ENCODE measurements around the gene PPM1H.

PPM1H gene

DNA sequence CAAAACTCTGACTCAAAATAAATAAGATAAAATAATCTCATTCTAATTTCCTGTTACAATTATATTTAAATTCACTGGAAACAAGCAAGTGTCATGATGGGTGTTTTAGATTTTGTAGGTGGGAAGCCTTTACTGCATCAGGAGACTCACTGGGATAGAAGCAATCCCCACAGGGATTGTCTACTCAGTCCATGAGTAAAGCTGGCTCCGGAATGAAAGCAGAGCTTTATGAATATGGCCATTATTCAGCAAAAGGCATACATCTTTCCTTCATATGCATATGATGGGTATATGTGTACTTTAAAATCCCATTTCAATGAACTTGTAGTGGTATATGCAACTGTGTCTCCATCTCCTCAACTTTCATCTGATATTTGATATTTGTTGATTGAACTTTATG lies 25.4 kb upstream of the PPM1H start:
- H3K4me3 ChIP-seq (replicated peaks; ENCODE audit: low read depth, low read length), result no peak overlapping the region
- TF ChIP-seq, protein P1, sequence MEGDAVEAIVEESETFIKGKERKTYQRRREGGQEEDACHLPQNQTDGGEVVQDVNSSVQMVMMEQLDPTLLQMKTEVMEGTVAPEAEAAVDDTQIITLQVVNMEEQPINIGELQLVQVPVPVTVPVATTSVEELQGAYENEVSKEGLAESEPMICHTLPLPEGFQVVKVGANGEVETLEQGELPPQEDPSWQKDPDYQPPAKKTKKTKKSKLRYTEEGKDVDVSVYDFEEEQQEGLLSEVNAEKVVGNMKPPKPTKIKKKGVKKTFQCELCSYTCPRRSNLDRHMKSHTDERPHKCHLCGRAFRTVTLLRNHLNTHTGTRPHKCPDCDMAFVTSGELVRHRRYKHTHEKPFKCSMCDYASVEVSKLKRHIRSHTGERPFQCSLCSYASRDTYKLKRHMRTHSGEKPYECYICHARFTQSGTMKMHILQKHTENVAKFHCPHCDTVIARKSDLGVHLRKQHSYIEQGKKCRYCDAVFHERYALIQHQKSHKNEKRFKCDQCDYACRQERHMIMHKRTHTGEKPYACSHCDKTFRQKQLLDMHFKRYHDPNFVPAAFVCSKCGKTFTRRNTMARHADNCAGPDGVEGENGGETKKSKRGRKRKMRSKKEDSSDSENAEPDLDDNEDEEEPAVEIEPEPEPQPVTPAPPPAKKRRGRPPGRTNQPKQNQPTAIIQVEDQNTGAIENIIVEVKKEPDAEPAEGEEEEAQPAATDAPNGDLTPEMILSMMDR (IDR thresholded peaks at IDR 0.05; ENCODE audit: low read length, missing control alignments), result no peak
- DNase-seq (ENCODE audit: low read depth), result no peak

DNA sequence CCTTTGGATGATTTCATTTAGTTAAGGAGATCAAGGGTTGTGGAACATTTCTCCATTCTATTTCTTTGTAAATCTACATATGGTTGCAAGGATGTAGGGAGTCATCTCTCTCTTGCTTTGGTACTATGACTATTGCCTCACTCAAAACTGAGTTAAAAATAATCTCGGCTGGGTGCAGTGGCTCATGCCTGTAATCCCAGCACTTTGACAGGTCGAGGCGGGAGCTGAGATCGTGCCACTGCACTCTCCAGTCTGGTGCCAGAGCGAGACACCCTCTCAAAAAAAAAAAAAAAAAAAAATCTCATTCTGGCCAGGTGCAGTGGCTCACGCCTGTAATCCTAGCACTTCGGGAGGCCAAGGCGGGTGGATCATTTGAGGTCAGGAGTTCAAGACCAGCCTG lies 24.8 kb upstream of the PPM1H start:
- DNase-seq (ENCODE audit: low read depth), result no peak
- TF ChIP-seq, protein P1 (IDR thresholded peaks at IDR 0.05; ENCODE audit: low read length, missing control alignments), result no peak
- no peak overlapping the region for H3K4me3 ChIP-seq (replicated peaks; ENCODE audit: low read depth, low read length)

DNA sequence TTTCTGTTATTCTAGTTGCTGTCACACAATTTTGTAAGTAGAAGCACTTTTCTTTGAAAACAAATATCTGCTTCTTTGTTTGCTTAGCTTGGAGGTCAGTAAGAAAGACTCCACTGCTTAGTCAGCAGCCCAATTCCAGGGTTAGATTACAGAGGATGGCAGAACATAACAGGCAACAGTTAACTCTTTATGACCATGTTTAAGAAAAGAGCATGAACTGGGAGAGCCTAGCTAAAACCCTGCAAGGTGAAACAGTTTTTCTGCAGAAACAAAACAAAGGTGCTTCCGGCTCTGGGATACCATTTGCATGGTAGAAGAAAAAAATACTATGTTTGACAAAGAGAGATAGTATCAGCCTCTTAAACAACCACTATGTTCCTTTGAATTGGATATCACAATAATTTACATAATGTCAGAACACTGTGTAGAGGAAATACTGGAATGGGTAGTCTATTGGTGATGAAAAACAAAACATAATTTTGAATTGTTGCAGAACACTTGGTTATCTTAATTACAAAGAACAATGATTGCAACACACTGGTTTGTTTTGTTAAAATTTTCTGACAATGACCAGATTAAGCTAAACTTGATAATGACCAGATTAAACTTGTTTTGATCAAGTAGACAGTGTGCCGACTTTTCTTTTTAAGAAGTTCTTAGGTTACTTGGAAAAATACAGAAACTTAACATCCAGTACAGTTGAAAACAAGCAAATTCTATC lies 22.4 kb upstream of the PPM1H start:
- TF ChIP-seq, protein P1 (IDR thresholded peaks at IDR 0.05; ENCODE audit: low read length, missing control alignments), result no peak
- DNase-seq (ENCODE audit: low read depth), result peak; percentile 8
- H3K4me3 ChIP-seq (replicated peaks; ENCODE audit: low read depth, low read length), result no peak overlapping the region

GRCh38 chr12:62955678-62956077 lies 20.7 kb upstream of the PPM1H start:
- DNase-seq (ENCODE audit: low read depth), result no peak
- TF ChIP-seq, protein P1 (IDR thresholded peaks at IDR 0.05; ENCODE audit: low read length, missing control alignments), result no peak

DNA sequence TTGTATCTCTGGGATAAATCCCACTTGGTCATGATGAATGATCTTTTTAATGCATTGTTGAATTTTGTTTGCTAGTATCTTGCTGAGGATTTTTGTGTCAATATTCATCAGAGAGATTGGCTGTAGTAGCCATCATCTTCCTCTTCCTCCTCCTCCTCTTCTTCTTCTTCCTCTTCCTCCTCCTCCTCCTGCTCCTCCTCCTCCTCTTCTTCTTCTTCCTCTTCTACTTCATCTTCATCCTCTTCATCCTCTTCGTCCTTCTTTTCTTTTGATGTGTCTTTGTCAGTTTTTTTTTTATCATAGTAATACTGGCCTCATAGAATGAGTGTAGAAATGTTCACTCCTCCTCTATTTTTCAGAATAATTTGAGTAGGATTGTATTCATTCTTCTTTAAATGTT lies 15.4 kb upstream of the PPM1H start:
- H3K4me3 ChIP-seq (replicated peaks; ENCODE audit: low read depth, low read length), result no peak overlapping the region
- TF ChIP-seq, protein P1 (IDR thresholded peaks at IDR 0.05; ENCODE audit: low read length, missing control alignments), result no peak
- no peak for DNase-seq (ENCODE audit: low read depth)

More at GRCh38 chr12:62955678-62956077, 20.7 kb upstream of the PPM1H start:
- no peak overlapping the region for H3K4me3 ChIP-seq (replicated peaks; ENCODE audit: low read depth, low read length)

DNA sequence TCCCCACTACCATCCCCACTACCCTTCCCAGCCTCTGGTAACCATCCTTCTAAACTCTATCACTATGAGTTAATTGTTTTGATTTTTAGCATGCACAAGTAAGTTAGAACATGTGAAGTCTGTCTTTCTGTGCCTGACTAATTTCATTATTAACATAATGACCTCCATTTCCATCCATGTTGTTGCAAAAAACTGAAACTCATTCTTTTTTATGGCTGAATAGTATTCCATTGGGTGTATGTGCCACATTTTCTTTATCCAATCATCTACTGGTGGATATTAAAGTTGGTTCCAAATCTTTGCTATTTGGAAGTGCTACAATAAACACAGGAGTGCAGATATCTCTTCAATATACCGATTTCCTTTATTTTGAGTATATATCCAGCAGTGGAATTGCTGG lies 13.2 kb upstream of the PPM1H start:
- no peak for DNase-seq (ENCODE audit: low read depth)
- no peak overlapping the region for H3K4me3 ChIP-seq (replicated peaks; ENCODE audit: low read depth, low read length)
- TF ChIP-seq, protein P1 (IDR thresholded peaks at IDR 0.05; ENCODE audit: low read length, missing control alignments), result no peak

DNA sequence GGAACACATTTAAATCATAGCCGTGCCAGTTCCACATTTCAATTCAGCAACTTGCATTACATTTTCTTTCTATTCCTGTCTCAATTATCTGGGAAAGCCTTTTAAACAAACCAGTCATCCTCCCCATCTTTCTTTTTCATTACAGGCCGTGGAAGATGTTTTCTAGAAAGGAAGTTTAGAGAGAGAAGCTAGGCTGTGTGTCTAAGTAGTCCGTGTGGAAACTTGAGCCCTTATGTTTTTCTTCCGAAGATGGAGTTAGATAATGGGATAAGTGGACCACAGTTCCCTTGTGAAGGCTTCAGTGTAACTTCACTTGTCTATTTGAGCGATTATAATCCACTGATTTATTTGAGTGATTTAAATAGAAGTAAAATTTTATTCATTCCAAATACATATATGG lies 12.4 kb upstream of the PPM1H start:
- TF ChIP-seq, protein P1 (IDR thresholded peaks at IDR 0.05; ENCODE audit: low read length, missing control alignments), result no peak
- DNase-seq (ENCODE audit: low read depth), result no peak
- H3K4me3 ChIP-seq (replicated peaks; ENCODE audit: low read depth, low read length), result no peak overlapping the region

Data from fibroblast of pulmonary artery (primary cell).